ENCODE data around the gene MYL10. TPM values are rescaled to one million over a fixed set of nuclear protein-coding genes. Genes with fewer than 3 reads are reported as not detected.

Gene MYL10
- total RNA-seq, 1 experiment from 2014 or later, result not detected

- intact Hi-C loops (cut with micrococcal nuclease; ENCODE audit: unreplicated experiment), result no loop called here
- no peaks in the 10 kb centered on the region for H3K27me3 Mint-ChIP-seq (ENCODE audit: unreplicated experiment)
- peaks cover 3% of the 10 kb centered on the region for H3K9me3 Mint-ChIP-seq (ENCODE audit: low read depth, unreplicated experiment)
- no TSS peak for BruUV-seq (replicated peaks)
- no peak for TF ChIP-seq CTCF (IDR thresholded peaks at IDR 0.05; ENCODE audit: unreplicated experiment)
- no peak for DNase-seq
- CTCF ChIA-PET, result no interaction called here
- H3K4me1 Mint-ChIP-seq (ENCODE audit: low read depth, unreplicated experiment), result no peaks in the 10 kb centered on the region
- no peak overlapping the region for H3K27ac Mint-ChIP-seq (ENCODE audit: unreplicated experiment)
- no peak overlapping the region for H3K4me3 Mint-ChIP-seq (ENCODE audit: low read depth, unreplicated experiment)
- no peaks in the 10 kb centered on the region for H3K36me3 Mint-ChIP-seq (ENCODE audit: insufficient read depth, unreplicated experiment)
Measured at GRCh38 chr7:101581891-101582290, 47.2 kb downstream of the MYL10 start.

DNA sequence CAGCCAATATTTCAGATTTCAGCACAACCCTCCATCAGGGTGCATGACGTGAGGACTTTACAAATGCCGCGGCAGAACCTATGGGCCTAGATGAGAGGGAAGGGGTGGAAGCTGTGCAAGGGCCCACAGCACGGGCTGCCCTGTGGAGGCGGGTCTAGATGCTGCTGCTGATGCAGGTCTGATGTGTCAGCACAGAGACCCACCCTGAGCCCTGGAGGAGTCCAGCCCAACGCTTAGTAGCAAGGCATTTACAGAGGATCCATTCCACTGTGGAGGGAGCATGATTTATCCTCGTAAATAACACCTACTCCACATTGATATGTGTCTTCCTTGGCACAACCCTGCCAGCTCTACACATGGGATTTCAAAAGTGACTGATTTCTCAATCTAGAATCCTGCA, 48.5 kb downstream of the MYL10 start:
- H3K36me3 Mint-ChIP-seq (ENCODE audit: insufficient read depth, unreplicated experiment), result no peaks in the 10 kb centered on the region
- no peaks in the 10 kb centered on the region for H3K27me3 Mint-ChIP-seq (ENCODE audit: unreplicated experiment)
- peaks cover 3% of the 10 kb centered on the region for H3K9me3 Mint-ChIP-seq (ENCODE audit: low read depth, unreplicated experiment)
- CTCF ChIA-PET, result no interaction called here
- H3K4me3 Mint-ChIP-seq (ENCODE audit: low read depth, unreplicated experiment), result no peak overlapping the region
- no peak for DNase-seq
- H3K27ac Mint-ChIP-seq (ENCODE audit: unreplicated experiment), result no peak overlapping the region
- no peaks in the 10 kb centered on the region for H3K4me1 Mint-ChIP-seq (ENCODE audit: low read depth, unreplicated experiment)
- intact Hi-C loops (cut with micrococcal nuclease; ENCODE audit: unreplicated experiment), result no loop called here
- BruUV-seq (replicated peaks), result no TSS peak
- TF ChIP-seq CTCF (IDR thresholded peaks at IDR 0.05; ENCODE audit: unreplicated experiment), result no peak

- Mint-ChIP-seq H3K4me1 (ENCODE audit: low read depth, unreplicated experiment) (no peaks in the 10 kb centered on the region), H3K27ac (ENCODE audit: unreplicated experiment) (no peak overlapping the region), H3K36me3 (ENCODE audit: insufficient read depth, unreplicated experiment) (no peaks in the 10 kb centered on the region), H3K27me3 (ENCODE audit: unreplicated experiment) (no peaks in the 10 kb centered on the region), H3K9me3 (ENCODE audit: low read depth, unreplicated experiment) (no peaks in the 10 kb centered on the region), H3K4me3 (ENCODE audit: low read depth, unreplicated experiment) (no peak overlapping the region)
- intact Hi-C loops (cut with micrococcal nuclease; ENCODE audit: unreplicated experiment), result no loop called here
- no peak for DNase-seq
- no TSS peak for BruUV-seq (replicated peaks)
- CTCF ChIA-PET, result no interaction called here
- TF ChIP-seq CTCF (IDR thresholded peaks at IDR 0.05; ENCODE audit: unreplicated experiment), result no peak
Measured at GRCh38 chr7:101578552-101578951, 50.5 kb downstream of the MYL10 start.

GRCh38 chr7:101576998-101577397, 52.1 kb downstream of the MYL10 start:
- H3K36me3 Mint-ChIP-seq (ENCODE audit: insufficient read depth, unreplicated experiment), result no peaks in the 10 kb centered on the region
- H3K4me3 Mint-ChIP-seq (ENCODE audit: low read depth, unreplicated experiment), result no peak overlapping the region
- CTCF ChIA-PET, result no interaction called here
- H3K4me1 Mint-ChIP-seq (ENCODE audit: low read depth, unreplicated experiment), result no peaks in the 10 kb centered on the region
- no peak for TF ChIP-seq CTCF (IDR thresholded peaks at IDR 0.05; ENCODE audit: unreplicated experiment)
- BruUV-seq (replicated peaks), result no TSS peak
- no peak for DNase-seq
- H3K9me3 Mint-ChIP-seq (ENCODE audit: low read depth, unreplicated experiment), result no peaks in the 10 kb centered on the region
- no peaks in the 10 kb centered on the region for H3K27me3 Mint-ChIP-seq (ENCODE audit: unreplicated experiment)
- H3K27ac Mint-ChIP-seq (ENCODE audit: unreplicated experiment), result no peak overlapping the region
- intact Hi-C loops (cut with micrococcal nuclease; ENCODE audit: unreplicated experiment), result no loop called here

DNA sequence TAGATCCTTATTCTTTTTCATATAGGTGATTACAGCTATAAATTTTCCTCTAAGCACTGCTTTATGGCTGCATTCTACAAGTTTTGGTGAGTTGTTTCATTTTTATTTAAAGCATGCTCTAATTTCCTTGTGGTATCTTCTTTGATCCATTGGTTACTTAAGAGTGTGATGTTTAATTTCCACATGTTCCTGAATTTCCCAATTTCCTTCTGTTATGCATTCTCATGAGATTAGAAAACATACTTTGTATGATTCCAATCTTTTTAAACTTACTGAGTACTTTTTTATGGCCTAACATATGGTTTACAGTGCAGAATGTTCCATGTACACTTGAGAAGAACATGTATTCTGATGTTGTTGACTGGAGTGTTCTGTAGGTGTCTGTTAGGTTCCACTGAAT, 53.4 kb downstream of the MYL10 start:
- BruUV-seq (replicated peaks), result no TSS peak
- CTCF ChIA-PET, result no interaction called here
- Mint-ChIP-seq H3K4me3 (ENCODE audit: low read depth, unreplicated experiment) (no peak overlapping the region), H3K36me3 (ENCODE audit: insufficient read depth, unreplicated experiment) (no peaks in the 10 kb centered on the region), H3K4me1 (ENCODE audit: low read depth, unreplicated experiment) (no peaks in the 10 kb centered on the region), H3K27ac (ENCODE audit: unreplicated experiment) (no peak overlapping the region), H3K27me3 (ENCODE audit: unreplicated experiment) (no peaks in the 10 kb centered on the region), H3K9me3 (ENCODE audit: low read depth, unreplicated experiment) (no peaks in the 10 kb centered on the region)
- no peak for DNase-seq
- TF ChIP-seq CTCF (IDR thresholded peaks at IDR 0.05; ENCODE audit: unreplicated experiment), result no peak
- intact Hi-C loops (cut with micrococcal nuclease; ENCODE audit: unreplicated experiment), result no loop called here
